Neural progenitor cell (in vitro differentiated cells): ENCODE results near the gene FAM199X. TPM values are rescaled to one million over a fixed set of nuclear protein-coding genes. Genes with fewer than 3 reads are reported as not detected.

Experiments
- DNase-seq: peaks from one replicate; pipeline ENCODE4 v3.0.0-alpha.2; 2016; ENCODE audit warnings: low spot score
- H2AFZ ChIP-seq: fragments of 200-600 bp; sonication (generic); replicated peaks from 2 replicates; pipeline ENCODE4 v1.6.1; 2016; ENCODE audit warnings: antibody characterized with exemption
- H3F3A ChIP-seq: fragments of 200-600 bp; sonication (generic); 2 replicates; pipeline ENCODE4 v1.6.1; 2016; ENCODE audit warnings: antibody characterized with exemption, low read depth
- H3K27ac ChIP-seq: fragments of 200-600 bp; sonication (generic); 2 replicates; pipeline ENCODE4 v1.5.1; 2016; ENCODE audit warnings: mild to moderate bottlenecking
- H3K27me3 ChIP-seq: fragments of 200-600 bp; sonication (generic); 2 replicates; pipeline ENCODE4 v1.6.1; 2016; ENCODE audit warnings: mild to moderate bottlenecking, moderate library complexity
- H3K36me3 ChIP-seq: fragments of 200-600 bp; sonication (generic); 2 replicates; pipeline ENCODE4 v1.5.1; 2016
- H3K4me1 ChIP-seq: fragments of 200-600 bp; sonication (generic); 2 replicates; pipeline ENCODE4 v1.6.1; 2016; ENCODE audit warnings: mixed run types
- H3K4me2 ChIP-seq: fragments of 200-600 bp; sonication (generic); 2 replicates; pipeline ENCODE4 v1.6.1; 2016
- H3K4me3 ChIP-seq: fragments of 200-600 bp; sonication (generic); 2 replicates; pipeline ENCODE4 v1.5.1; 2016
- H3K79me2 ChIP-seq: fragments of 200-600 bp; sonication (generic); 2 replicates; pipeline ENCODE4 v1.6.1; 2016; ENCODE audit warnings: low read depth
- H3K9ac ChIP-seq: fragments of 200-600 bp; sonication (generic); 2 replicates; pipeline ENCODE4 v1.6.1; 2016
- H3K9me3 ChIP-seq: fragments of 200-600 bp; sonication (generic); 2 replicates; pipeline ENCODE4 v1.5.1; 2016; ENCODE audit warnings: low read depth
- H4K20me1 ChIP-seq: fragments of 200-600 bp; sonication (generic); 2 replicates; pipeline ENCODE4 v1.6.1; 2016; ENCODE audit warnings: low read depth
- H3K27ac Mint-ChIP-seq: 3 replicates; pipeline ENCODE4 v1.8.0; 2021; ENCODE audit warnings: mixed read lengths
- H3K27me3 Mint-ChIP-seq: 2 replicates; pipeline ENCODE4 v1.8.0; 2022; ENCODE audit warnings: low read depth, mild to moderate bottlenecking, inconsistent platforms, moderate library complexity, mixed read lengths; ENCODE audit not compliant: insufficient read depth
- H3K36me3 Mint-ChIP-seq: 3 replicates; pipeline ENCODE4 v1.8.0; 2021; ENCODE audit warnings: mixed read lengths
- H3K4me1 Mint-ChIP-seq: 3 replicates; pipeline ENCODE4 v1.8.0; 2021; ENCODE audit warnings: mixed read lengths
- H3K4me3 Mint-ChIP-seq: 3 replicates; pipeline ENCODE4 v1.8.0; 2021; ENCODE audit warnings: mild to moderate bottlenecking, moderate library complexity, mixed read lengths
- H3K9me3 Mint-ChIP-seq: 3 replicates; pipeline ENCODE4 v1.8.0; 2020; ENCODE audit warnings: mixed read lengths
- CTCF ChIP-seq: fragments of 200-600 bp; sonication (generic); IDR thresholded peaks from 2 replicates; pipeline ENCODE4 v1.5.1; 2017; ENCODE audit warnings: antibody characterized with exemption, mild to moderate bottlenecking
- EZH2 ChIP-seq: fragments of 200-600 bp; sonication (generic); IDR thresholded peaks from 2 replicates; pipeline ENCODE4 v1.6.1; 2017; ENCODE audit warnings: antibody characterized with exemption, mild to moderate bottlenecking, moderate library complexity
- EZH2phosphoT487 ChIP-seq: fragments of 200-600 bp; sonication (generic); IDR thresholded peaks from 2 replicates; pipeline ENCODE4 v1.6.1; 2017; ENCODE audit warnings: antibody characterized with exemption
- total RNA-seq: library from RNA; depleted of rRNA; stranded (reverse); fragments of >200 nt; gene quantifications from 2 replicates; pipeline ENCODE4 v1.2.3, GENCODE V29; 2015; ENCODE audit warnings: low replicate concordance

Gene FAM199X
- total RNA-seq, 1 donor from 2014 or later: 28.8 TPM

GRCh38 chrX:104172788-104173187 is 6.5 kb downstream of the FAM199X start:
- H4K20me1 ChIP-seq: peaks cover 9% of the 10 kb centered on the region
- H3K4me1 Mint-ChIP-seq: peaks cover 12% of the 10 kb centered on the region
- no peak overlapping the region for H3K4me3 ChIP-seq
- H3K27ac Mint-ChIP-seq: no peak overlapping the region
- H3K9me3 Mint-ChIP-seq: peaks cover 1% of the 10 kb centered on the region
- no peaks in the 10 kb centered on the region for H3K36me3 ChIP-seq
- H3K36me3 Mint-ChIP-seq: peaks cover 16% of the 10 kb centered on the region
- H3F3A ChIP-seq: no peaks in the 10 kb centered on the region
- H2AFZ ChIP-seq: no peak overlapping the region
- H3K79me2 ChIP-seq: peaks cover 15% of the 10 kb centered on the region
- no peak overlapping the region for H3K9ac ChIP-seq
- no peaks in the 10 kb centered on the region for H3K9me3 ChIP-seq
- TF ChIP-seq CTCF (no peak), EZH2phosphoT487 (no peak), EZH2 (no peak)
- no peaks in the 10 kb centered on the region for H3K27me3 Mint-ChIP-seq
- H3K4me1 ChIP-seq: no peaks in the 10 kb centered on the region
- H3K4me2 ChIP-seq: no peak overlapping the region
- no peak for DNase-seq
- H3K27ac ChIP-seq: no peak overlapping the region
- no peaks in the 10 kb centered on the region for H3K27me3 ChIP-seq
- no peak overlapping the region for H3K4me3 Mint-ChIP-seq

- peaks cover 25% of the 10 kb centered on the region for H3K36me3 Mint-ChIP-seq
Observed at GRCh38 chrX:104173841-104174240, 7.6 kb downstream of the FAM199X start.

GRCh38 chrX:104183685-104184084 is 17.4 kb downstream of the FAM199X start:
- Mint-ChIP-seq H3K27me3 (no peaks in the 10 kb centered on the region), H3K27ac (no peak overlapping the region), H3K36me3 (peaks cover 29% of the 10 kb centered on the region), H3K9me3 (peaks cover 4% of the 10 kb centered on the region), H3K4me3 (no peak overlapping the region), H3K4me1 (no peaks in the 10 kb centered on the region)
- Histone ChIP-seq H3K27me3 (no peaks in the 10 kb centered on the region), H4K20me1 (no peaks in the 10 kb centered on the region), H3K9me3 (no peaks in the 10 kb centered on the region), H3K4me2 (no peak overlapping the region), H3K9ac (no peak overlapping the region), H2AFZ (no peak overlapping the region), H3K27ac (no peak overlapping the region), H3K4me1 (no peaks in the 10 kb centered on the region), H3F3A (no peaks in the 10 kb centered on the region), H3K4me3 (no peak overlapping the region), H3K36me3 (peaks cover 4% of the 10 kb centered on the region), H3K79me2 (no peaks in the 10 kb centered on the region)
- no peak for DNase-seq
- TF ChIP-seq EZH2 (no peak), CTCF (no peak), EZH2phosphoT487 (no peak)

More at GRCh38 chrX:104173841-104174240, 7.6 kb downstream of the FAM199X start:
- TF ChIP-seq EZH2phosphoT487: no peak
- no peak for TF ChIP-seq EZH2
- TF ChIP-seq CTCF: no peak
- H3K4me1 ChIP-seq: no peaks in the 10 kb centered on the region
- Mint-ChIP-seq H3K4me3 (no peak overlapping the region), H3K27me3 (no peaks in the 10 kb centered on the region), H3K27ac (no peak overlapping the region), H3K9me3 (peaks cover 10% of the 10 kb centered on the region), H3K4me1 (peaks cover 3% of the 10 kb centered on the region)
- H3K9ac ChIP-seq: no peak overlapping the region
- H3K79me2 ChIP-seq: peaks cover 7% of the 10 kb centered on the region
- no peaks in the 10 kb centered on the region for H3F3A ChIP-seq
- no peak for DNase-seq
- no peaks in the 10 kb centered on the region for H3K27me3 ChIP-seq
- no peak overlapping the region for H2AFZ ChIP-seq
- H3K27ac ChIP-seq: no peak overlapping the region
- no peak overlapping the region for H3K4me3 ChIP-seq
- peaks cover 4% of the 10 kb centered on the region for H4K20me1 ChIP-seq
- H3K9me3 ChIP-seq: no peaks in the 10 kb centered on the region
- no peaks in the 10 kb centered on the region for H3K36me3 ChIP-seq
- H3K4me2 ChIP-seq: no peak overlapping the region
